NCI-H345 treated with DMSO at 0.1 percent for 48 hours (cell line): ENCODE measurements around the gene MCF2.
"Not testable (repeated sequence)": the region's sequence is repeated elsewhere in the genome, so short reads cannot be mapped to it uniquely, and the experiment has no call there.

Experiments used
- DNase-seq: peaks from one replicate; lab custom pipeline; 2025; ENCODE audit not compliant: unreplicated experiment; lab: John Stamatoyannopoulos, UW

MCF2 gene, protein sequence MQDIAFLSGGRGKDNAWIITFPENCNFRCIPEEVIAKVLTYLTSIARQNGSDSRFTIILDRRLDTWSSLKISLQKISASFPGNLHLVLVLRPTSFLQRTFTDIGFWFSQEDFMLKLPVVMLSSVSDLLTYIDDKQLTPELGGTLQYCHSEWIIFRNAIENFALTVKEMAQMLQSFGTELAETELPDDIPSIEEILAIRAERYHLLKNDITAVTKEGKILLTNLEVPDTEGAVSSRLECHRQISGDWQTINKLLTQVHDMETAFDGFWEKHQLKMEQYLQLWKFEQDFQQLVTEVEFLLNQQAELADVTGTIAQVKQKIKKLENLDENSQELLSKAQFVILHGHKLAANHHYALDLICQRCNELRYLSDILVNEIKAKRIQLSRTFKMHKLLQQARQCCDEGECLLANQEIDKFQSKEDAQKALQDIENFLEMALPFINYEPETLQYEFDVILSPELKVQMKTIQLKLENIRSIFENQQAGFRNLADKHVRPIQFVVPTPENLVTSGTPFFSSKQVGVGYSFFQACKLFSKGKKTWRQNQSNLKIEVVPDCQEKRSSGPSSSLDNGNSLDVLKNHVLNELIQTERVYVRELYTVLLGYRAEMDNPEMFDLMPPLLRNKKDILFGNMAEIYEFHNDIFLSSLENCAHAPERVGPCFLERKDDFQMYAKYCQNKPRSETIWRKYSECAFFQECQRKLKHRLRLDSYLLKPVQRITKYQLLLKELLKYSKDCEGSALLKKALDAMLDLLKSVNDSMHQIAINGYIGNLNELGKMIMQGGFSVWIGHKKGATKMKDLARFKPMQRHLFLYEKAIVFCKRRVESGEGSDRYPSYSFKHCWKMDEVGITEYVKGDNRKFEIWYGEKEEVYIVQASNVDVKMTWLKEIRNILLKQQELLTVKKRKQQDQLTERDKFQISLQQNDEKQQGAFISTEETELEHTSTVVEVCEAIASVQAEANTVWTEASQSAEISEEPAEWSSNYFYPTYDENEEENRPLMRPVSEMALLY

GRCh38 chrX:139708067-139708466 lies at the start of gene MCF2:
TSS of gene MCF2 (minus strand) at chrX:139708167. CDS start at chrX:139651744, 56,423 bp downstream.
- no peak for DNase-seq

DNA sequence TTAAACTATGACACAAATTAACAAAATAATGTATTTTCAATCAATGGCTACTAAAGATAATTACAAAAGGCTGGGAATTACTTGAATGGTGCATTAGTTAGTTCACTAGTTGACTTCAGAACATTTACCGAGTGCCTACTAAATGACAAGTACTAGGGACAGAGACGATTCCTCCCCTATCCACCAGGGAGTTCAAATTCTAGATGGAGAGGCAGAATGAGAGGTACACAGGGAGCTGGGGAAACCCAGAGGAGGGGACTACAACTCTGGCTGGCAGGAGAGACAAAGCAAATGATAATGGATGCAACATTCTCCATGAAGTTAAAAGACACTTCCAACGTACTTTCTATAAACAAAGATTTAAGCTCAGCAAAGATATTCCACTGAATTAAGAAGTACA lies 43.1 kb upstream of the MCF2 start:
- no peak for DNase-seq

DNA sequence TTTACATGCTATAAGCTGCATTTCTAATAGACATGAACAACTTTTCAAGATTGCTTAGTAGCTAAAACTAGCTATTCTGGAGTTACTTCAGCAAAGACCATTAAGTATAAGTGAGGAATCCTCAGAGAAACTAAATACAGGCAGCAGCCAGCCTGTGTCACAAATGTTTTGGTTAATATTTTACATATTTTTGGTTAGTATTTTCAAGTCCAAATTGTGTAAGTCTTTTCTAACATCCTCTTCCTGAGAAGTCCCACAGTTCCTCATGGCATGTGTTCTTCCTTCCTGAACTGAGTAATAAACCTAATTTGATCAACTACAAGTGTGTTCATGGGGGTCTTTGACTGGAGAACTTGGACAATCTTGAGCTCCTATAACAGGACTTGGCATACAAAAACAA lies 42.4 kb upstream of the MCF2 start:
- no peak for DNase-seq

GRCh38 chrX:139739138-139739537 lies 31.2 kb upstream of the MCF2 start:
- no peak for DNase-seq

GRCh38 chrX:139738581-139738980 lies 30.6 kb upstream of the MCF2 start:
- peak; percentile 3 for DNase-seq

- DNase-seq = no peak
Measured at GRCh38 chrX:139736151-139736550, 28.2 kb upstream of the MCF2 start.

DNA sequence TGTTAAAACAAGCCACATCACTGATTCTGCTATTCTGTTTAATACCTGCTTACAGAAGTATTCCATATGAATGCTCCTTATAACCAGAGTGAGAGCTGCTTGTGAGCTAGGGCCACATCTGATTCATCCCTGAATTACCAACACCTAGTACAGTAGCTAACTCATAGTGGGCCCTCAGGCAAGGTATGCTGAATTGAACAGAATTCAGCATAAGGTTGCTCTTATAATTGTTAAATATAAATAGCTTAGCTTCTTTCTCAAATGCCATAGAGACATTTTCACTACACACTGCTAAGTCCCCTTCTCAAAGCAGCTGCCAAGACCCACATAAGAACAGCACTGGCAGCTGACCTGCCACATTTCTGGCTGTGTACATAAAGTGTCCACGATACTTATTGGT lies 27.0 kb upstream of the MCF2 start:
- no peak for DNase-seq

DNA sequence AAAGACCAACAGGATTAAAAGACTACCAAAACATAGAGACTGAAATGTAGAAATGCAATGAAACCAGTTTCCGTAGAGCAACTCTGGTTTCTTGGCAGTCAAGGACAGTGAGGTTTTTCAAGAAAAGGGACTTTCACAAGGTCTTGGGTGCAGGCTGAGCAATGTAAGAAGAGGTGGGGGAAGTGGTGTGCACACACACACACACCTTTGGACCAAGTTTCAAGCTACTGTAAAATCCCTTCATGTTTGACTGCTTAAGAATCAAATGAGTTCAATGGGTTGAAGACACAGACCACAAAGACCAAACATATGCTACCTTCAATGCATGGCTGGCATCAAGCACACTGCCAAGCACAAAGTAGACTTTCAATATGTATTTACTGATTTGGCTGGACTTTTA lies 17.8 kb upstream of the MCF2 start:
- DNase-seq = no peak

DNA sequence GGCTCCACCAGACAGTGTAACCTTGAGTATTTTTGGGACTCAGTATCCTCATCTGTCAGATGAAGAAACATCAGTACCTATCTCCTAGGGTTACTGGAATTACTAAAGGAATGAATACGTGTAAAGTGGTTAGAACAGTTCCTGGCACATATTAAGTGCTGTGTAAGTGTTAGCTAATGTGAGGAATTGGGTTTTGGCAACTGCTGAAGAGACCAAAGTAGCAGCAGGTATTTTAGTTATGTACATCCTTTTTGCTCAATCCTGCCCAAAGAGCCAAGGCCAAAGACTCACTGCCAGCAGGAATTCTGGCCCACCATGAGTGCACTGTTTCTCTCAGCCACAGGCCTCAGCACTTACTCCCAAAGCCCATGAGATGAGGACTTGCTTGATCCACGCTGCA lies 16.7 kb upstream of the MCF2 start:
- no peak for DNase-seq

DNA sequence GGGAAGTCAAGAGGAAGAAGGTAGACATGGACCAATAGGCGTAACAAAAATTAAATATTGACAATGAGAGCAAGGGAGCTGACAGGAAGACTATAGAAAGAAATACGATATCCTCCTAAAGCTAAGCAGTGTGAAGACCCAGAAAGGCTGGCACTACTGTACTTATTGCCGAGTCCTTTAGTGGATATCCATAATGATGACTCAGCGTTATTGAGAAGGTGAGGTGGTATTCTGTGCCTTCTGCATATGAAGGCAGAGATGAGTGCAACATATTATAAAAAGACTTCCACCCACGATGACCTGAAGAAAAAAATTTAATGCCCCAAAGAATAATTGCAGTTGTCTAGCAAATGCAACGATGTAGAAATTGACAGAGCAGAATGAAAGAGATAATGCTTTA lies 13.0 kb upstream of the MCF2 start:
- no peak for DNase-seq

GRCh38 chrX:139720136-139720535 lies 12.2 kb upstream of the MCF2 start:
- DNase-seq = no peak

- no peak for DNase-seq
Measured at GRCh38 chrX:139702658-139703057, 5.3 kb downstream of the MCF2 start.

- DNase-seq = no peak
Measured at GRCh38 chrX:139692908-139693307, 15.1 kb downstream of the MCF2 start.

DNA sequence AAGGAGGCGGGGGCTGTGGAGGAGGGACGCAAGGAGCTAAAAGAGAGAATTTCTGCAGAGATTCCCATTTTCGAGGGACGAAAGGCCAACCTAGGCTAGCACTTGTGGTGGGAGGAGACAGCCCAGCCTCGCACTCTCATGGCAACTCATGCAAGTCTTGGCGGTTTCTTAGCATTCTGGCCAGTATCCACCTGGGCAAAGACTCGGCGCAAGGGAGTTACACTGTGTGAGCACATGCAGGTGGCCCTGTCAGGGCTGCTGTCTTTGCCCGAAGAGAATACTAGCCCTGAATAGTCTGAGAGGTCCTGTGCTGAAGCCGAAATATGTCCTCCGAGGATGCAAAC lies 15.5 kb downstream of the MCF2 start:
- DNase-seq = no peak

DNA sequence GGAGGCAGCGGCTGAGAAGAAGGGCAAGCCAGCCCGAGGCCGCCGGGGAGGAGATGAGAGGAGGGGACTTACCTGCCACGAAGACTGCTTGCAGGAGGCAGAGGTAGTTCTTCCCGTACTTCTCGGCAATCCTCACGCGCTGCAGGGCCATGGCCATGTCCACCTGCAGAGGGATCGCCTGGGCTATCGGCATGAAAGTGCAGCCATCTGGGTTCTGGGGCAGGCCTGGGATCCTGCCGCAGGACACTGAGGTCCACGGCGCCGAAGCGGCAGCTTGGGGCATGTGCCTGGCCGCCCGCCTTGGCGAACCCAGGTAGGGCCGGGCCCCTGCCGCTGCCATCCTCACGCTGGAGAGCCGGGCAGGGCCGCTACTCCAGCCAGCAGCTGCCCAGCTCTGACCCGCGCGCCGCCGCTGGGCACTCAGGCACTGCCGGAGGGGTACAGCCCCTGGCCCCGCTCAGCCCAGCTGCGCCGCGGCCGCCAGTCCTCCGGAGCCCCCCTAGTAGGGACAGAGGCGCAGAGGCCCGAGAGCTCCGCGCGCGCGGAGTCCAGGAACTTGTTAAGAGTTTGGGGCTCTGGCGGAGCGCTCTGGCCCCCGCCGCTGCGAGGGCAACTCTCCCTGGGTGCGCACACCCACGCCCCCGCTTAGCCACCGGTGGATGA lies 16.0 kb downstream of the MCF2 start:
- DNase-seq = no peak

GRCh38 chrX:139691493-139691842 lies 16.5 kb downstream of the MCF2 start:
- no peak for DNase-seq

DNA sequence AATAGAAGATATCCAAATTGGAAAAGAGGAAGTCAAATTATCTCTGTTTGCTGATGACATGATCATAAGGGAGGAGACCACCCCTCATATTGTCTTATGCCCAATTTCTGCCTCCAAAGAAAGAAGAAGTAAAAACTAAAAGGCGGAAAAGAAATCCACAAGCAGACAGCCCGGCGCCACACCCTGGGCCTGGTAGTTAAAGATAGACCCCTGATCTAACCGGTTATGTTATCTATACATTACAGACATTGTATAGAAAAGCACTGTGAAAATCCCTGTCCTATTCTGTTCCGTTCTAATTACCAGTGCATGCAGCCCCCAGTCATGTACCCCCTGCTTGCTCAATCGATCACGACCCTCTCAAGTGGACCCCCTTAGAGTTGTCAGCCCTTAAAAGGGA lies 22.8 kb downstream of the MCF2 start:
- DNase-seq = not testable (repeated sequence)

- DNase-seq = no peak
Measured at GRCh38 chrX:139680356-139680755, 27.6 kb downstream of the MCF2 start.

DNA sequence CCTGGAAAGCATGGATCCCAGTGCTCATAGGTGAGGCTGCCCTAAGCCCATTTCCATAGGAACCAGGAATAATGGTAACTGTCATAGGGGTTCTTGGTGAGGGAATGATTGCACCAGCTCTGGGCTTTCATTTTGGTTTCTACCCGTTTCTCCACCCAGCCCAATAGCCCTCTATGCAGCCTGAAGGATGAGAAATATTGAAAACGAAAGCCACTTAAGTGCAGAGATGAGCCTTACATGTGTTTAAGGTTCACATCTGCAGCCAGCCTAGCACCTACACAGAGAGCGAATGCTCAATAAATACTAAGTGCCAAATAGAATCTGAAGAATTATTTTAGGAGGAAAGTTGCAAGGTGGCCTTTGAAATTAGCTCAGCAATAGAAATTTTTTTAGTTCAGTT lies 60.4 kb downstream of the MCF2 start:
- no peak for DNase-seq

- no peak for DNase-seq
Measured at GRCh38 chrX:139642241-139642927, 65.6 kb downstream of the MCF2 start.

DNA sequence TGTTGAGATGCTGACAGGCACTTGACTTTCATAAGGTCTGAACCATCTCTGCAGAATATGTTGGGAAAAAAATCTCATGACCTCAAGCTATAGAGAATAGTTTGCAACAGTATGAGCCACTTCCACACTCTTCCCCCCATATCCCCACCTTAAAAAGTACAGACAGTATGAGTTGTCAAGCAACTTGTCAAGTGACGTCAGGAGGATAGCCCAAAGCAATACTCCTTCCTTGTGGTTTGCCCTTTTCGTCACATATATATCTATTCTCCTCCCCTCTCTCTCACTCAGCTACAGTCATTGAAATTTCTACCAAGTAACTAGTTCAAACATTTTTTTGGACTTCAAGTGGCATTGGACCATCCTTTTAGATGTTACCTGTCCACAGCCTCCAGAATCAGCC lies 67.7 kb downstream of the MCF2 start:
- DNase-seq = no peak
